NCI-H446 (cell line): ENCODE results near the gene RALGAPA2.

ENCODE experiments used
- DNase-seq, 2 experiments: peaks; one replicate each; lab custom pipeline; 2025; lab: John Stamatoyannopoulos, UW

The RALGAPA2 gene

DNA sequence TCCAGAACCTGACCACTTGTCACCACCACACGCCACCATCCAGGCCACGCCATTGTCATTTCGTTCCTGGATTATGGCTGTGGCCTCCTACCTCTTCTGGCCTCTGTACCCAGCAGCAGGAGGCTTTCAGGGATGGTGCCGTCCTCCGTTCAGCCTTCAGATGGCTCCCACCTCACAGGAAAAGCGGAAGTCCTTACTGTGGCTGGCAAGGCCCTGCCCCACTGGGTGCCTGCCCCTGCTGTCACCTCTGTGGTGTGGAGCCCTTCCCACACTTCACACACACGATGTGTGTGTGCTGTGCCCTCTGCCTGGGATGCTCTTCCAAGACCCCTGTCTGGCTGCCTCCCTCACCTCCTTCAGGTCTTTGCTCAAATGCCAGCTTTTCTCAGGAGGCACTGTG is 275.1 kb downstream of the RALGAPA2 start:
- no peak for DNase-seq

- DNase-seq = no peak
Measured at GRCh38 chr20:20436689-20437088, 275.8 kb downstream of the RALGAPA2 start.

DNA sequence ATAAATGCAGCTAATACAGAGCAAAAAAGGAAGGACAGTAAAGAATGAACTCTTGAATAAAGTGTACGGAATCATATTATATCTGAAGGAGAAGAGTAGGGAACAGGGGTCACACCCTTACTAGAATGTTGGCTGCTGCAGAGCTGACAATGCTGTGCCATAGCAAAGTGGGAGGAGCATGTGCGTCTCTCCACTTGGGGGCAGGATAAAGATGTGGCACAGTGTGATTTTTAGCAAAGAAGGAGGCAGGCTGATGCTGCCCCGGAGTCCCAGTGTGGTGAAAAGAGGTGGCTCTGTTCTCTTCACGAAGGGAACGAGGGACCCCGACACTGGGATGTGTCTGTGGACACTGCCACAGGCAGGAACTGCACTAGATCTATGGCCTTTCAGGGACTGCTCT is 277.0 kb downstream of the RALGAPA2 start:
- no peak for DNase-seq

GRCh38 chr20:20432618-20433286 is 279.7 kb downstream of the RALGAPA2 start:
- no peak for DNase-seq

- no peak for DNase-seq
Measured at GRCh38 chr20:20430066-20430465, 282.4 kb downstream of the RALGAPA2 start.

DNA sequence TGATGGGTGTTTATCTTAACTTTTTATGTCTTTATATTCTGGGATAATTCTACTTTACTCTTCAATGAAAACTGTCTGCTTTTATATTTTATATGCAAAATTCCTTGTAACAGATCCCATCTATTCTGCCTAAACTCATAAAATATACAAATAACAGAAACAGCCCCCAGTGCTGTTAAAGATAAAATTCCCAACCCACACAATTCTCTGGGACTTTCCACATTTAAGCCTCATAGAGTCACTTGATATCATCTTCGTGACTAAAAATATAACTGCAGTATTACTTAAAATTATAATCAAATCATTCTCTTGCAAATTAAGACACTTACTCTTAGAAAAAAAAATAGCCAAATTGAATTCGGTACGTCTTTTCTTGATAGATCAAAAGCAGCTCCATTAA is 284.4 kb downstream of the RALGAPA2 start:
- DNase-seq = no peak

- DNase-seq = no peak
Measured at GRCh38 chr20:20427227-20427864, 285.1 kb downstream of the RALGAPA2 start.

DNA sequence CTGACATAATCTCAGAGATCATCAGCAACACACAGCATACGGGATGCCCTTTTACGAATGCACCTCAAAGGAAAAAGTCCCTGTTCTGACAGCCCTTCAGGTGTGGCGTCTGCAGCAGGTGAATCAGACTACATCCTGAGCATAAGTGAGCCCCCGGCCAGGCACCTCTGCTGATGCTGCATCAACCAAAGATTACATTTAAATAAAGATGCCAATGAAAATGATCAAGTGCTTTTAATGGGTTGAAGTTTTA is 285.9 kb downstream of the RALGAPA2 start:
- no peak for DNase-seq

DNA sequence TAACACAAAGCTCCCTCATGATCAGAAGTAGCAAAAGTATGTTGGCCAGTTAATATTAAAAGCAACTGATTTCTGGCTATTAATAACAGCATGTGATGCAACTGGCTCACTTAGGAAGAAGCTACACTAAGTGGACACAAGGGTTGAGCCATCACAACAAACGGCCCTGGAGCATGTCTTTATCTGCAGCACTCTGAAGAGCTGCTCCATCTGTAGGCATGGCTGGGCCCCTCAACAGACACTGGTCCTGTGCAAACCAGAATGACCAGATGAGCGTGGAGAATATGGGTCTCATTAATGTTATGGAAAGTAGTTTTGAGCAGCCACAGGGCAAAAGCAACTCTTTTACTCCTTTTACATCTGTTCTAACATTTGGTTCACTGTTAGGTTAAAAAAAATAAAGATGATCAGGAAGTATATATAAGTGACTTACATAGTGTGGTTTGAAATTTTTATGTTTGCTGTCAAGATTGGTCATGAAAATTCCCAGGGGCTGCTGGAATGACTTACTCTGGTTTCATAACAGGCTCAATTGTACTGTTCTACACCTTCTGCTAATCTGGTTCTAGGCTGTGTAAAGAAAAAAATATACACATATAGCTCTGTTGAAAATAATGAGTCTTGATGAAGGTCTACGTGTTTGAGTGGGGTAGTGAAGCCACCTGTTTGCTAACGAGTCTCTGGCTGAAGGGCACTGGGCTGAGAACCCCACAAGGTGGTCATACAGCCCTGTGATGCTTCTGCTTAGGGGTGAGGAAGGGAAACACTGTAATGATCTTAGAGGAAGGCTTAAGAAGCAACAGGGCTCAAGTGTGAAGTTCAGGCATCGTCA is 286.4 kb downstream of the RALGAPA2 start:
- DNase-seq = no peak

GRCh38 chr20:20423117-20423516 is 289.3 kb downstream of the RALGAPA2 start:
- DNase-seq = no peak

DNA sequence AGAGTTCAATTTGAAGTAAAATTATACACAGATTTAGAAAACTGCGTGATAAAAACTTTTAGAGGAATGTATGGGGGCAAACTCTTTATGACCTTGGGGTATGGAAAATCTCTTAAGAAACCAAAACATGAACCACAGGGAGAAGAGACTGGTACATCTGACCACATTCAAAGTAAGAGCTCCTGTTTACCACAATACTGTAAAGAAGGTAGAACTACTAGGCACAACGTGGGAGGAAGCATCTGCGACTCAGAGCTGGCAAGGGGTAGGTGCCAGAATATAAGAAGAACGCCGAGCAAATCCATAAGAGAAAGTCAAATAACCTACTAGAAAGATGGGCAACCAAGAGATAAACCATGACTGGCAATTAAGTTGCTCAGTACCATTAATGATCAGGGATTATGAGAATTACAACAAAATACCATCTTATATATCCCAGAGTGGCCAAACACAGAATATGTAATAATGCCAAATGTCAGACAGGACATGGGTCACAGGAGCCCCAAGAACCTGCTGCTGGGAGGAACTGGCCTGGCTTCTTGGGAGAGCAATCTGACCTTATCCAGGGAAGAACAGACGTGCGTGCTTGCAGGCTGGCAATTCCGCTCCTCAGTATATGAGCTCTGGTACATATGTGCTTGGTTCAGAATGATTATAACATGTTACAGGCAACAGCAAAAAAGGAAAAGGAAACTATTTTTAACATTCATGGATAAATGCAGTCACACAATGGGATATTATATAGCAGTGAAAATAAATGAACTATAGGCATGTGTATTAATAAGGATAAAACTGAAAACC is 294.4 kb downstream of the RALGAPA2 start:
- no peak for DNase-seq

DNA sequence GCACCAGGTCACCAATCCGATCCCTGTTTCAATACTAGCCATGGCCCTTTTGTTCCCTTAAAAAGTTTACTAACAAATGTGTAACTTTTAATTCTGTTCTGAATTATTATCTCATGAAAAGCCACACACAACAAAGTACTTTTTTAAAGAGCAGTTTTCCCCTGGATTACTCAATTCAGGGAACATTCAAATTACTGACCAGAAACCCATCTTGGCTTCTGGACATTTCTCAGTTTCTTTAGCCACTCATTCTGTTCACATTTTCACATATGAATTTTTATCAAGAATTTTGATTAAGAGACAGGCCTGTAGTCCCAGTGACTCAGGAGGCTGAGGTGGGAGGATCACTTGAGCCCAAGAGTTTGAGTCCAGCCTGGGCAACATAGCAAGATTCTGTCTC is 297.1 kb downstream of the RALGAPA2 start:
- DNase-seq = no peak

GRCh38 chr20:20414640-20415220 is 297.7 kb downstream of the RALGAPA2 start:
- DNase-seq = no peak

DNA sequence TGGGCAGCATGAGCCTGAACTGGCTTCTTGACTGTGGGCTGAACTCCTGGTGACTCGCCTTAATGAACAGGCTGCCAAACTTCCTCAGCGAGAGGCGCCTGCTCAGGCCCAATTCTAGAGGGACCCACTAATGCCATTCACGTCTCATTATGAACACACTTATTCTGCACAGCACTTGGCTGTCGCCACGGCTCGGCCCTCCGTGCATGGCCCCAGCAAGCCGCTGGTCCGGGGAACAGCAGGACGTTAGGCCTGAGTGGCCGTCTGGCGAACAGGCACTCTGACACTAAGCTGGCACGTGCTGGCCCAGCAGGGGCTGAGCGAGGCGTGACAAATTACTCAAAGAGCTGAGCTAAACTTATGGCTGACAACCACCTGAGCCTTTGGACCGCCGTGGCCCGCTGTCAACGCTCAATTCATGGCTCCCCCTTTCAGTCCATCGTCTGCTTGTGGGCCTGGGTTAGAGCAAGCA is 298.6 kb downstream of the RALGAPA2 start:
- DNase-seq = peak; percentile 33 to 57

DNA sequence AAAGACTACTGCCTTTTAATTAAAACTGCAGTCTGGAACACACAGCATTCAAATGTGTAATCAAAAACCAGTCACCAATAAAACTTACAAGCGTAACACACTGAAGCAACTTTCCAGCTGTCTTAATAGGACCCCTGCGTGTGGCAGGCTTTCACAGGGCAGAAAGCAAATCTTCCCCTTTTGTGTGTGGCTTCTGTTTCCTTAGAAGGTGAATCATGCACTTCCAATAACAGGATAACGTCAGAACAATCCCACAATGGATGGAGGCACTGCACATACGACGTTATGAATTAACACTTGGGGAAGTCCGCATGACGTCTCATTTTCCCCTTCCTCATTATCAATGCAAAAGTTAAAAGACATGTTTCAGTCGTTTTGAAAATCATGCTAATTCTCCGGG is 299.7 kb downstream of the RALGAPA2 start:
- peak; percentile 8 to 35 for DNase-seq

- DNase-seq = no peak
Measured at GRCh38 chr20:20411836-20412235, 300.6 kb downstream of the RALGAPA2 start.

GRCh38 chr20:20411402-20411801 is 301.0 kb downstream of the RALGAPA2 start:
- DNase-seq = no peak

DNA sequence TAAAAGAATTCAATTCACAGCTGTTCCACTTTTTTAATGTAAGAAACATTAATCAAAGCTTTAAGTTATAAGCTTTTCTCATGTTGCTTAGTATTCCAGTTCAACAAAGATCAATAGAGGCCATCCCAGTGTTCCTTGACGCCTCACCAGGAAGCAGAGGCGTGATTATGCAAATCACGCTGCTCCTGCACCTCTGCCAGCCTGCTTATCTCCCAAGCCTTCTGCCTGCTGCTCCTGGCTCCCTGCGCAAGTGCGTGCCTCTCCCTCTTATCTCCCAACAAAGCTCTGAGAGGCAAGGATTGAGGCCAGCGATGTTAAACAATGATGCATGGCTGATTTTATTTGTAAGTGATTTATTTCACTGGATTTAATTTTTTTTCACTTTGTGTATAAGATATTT is 301.8 kb downstream of the RALGAPA2 start:
- DNase-seq = peak; percentile 67 to 86

DNA sequence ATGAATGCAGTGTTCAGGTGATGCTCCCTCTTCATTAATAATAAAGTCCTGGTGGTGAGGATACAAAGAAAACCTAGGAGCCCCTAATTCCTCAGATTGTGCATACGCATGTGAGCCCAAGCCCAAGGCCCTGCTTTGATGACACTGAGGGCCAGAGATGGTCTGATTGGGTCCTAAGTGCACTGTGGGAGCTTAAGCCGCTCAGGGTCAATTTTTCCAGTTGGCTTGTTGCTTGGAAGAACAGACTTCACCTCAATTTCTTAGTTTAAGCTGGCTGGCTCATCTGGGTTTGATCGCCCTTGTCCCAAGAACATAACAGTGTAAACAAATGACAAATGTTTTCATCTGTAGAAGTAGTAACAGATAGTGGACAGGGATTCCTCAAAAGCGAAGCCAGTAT is 303.1 kb downstream of the RALGAPA2 start:
- no peak for DNase-seq

GRCh38 chr20:20407891-20408805 is 304.3 kb downstream of the RALGAPA2 start:
- DNase-seq = peak; percentile 78 to 87

- peak in 1 of 2 experiments; percentile 37 for DNase-seq
Measured at GRCh38 chr20:20406306-20406705, 306.1 kb downstream of the RALGAPA2 start.
